Natural killer cell (primary cell): ENCODE measurements around the gene GIPR. TPM values are rescaled to one million over a fixed set of nuclear protein-coding genes. Genes with fewer than 3 reads are reported as not detected.

Experiments used
- ATAC-seq, 3 donors: fragments of 150-1000 bp in 2 of 3; fragments of 200-7000 bp in 1 of 3; cut with Tn5 transposase; 1 replicate in 1 of 3; 2 replicates in 2 of 3; pipeline ENCODE4 v1.10.0; 2021; ENCODE audit warnings: mild to moderate bottlenecking in 2 of 3, moderate library complexity in 2 of 3
- DNase-seq, 2 donors: peaks; one replicate each; pipeline versions ENCODE4 v3.0.0 to v3.0.0-alpha.2; 2013 to 2021; ENCODE audit warnings: mixed read lengths in 1 of 2
- H3K27ac ChIP-seq: one replicate; pipeline ENCODE4 v1.5.1; 2013; ENCODE audit warnings: mild to moderate bottlenecking, low read length
- H3K27me3 ChIP-seq: one replicate; pipeline ENCODE4 v1.6.1; 2013; ENCODE audit warnings: low read length; ENCODE audit not compliant: control insufficient read depth, insufficient read depth
- H3K36me3 ChIP-seq: one replicate; pipeline ENCODE4 v1.6.1; 2013; ENCODE audit warnings: low read length; ENCODE audit not compliant: control insufficient read depth, insufficient read depth
- H3K4me1 ChIP-seq: one replicate; pipeline ENCODE4 v1.6.1; 2013; ENCODE audit warnings: low read length; ENCODE audit not compliant: control insufficient read depth, insufficient read depth
- H3K4me3 ChIP-seq: one replicate; pipeline ENCODE4 v1.5.1; 2013; ENCODE audit warnings: low read length
- H3K9me3 ChIP-seq: one replicate; pipeline ENCODE4 v1.6.1; 2013; ENCODE audit warnings: low read length; ENCODE audit not compliant: control insufficient read depth, insufficient read depth
- H3K27ac Mint-ChIP-seq, 2 donors: one replicate each; pipeline ENCODE4 v1.8.0; 2022; ENCODE audit warnings: mild to moderate bottlenecking in 2 of 2, mixed read lengths in 2 of 2, moderate library complexity in 1 of 2
- H3K27me3 Mint-ChIP-seq, 2 donors: one replicate each; pipeline ENCODE4 v1.8.0; 2022; ENCODE audit warnings: low read depth in 2 of 2, mixed read lengths in 2 of 2
- H3K36me3 Mint-ChIP-seq: one replicate; pipeline ENCODE4 v1.8.0; 2022; ENCODE audit warnings: mixed read lengths
- H3K4me1 Mint-ChIP-seq, 2 donors: one replicate each; pipeline ENCODE4 v1.8.0; 2022; ENCODE audit warnings: mixed read lengths in 2 of 2
- H3K4me3 Mint-ChIP-seq: one replicate; pipeline ENCODE4 v1.8.0; 2022; ENCODE audit warnings: mild to moderate bottlenecking, moderate library complexity, mixed read lengths
- H3K9me3 Mint-ChIP-seq, 2 donors: one replicate each; pipeline ENCODE4 v1.8.0; 2022; ENCODE audit warnings: mixed read lengths in 2 of 2
- WGBS: methylation state at CpG from one replicate; pipeline ENCODE4 v1.1.7; 2013; ENCODE audit warnings: missing lambda C conversion rate; ENCODE audit not compliant: insufficient coverage; 5-methylcytosine and 5-hydroxymethylcytosine counted together
- intact Hi-C: fragments of 100-400 bp; cut with micrococcal nuclease; formaldehyde crosslinking; loops from one replicate; pipeline ENCODE4 v1.14.2; 2022
- total RNA-seq, 4 donors: library from RNA; stranded (reverse); fragments of 120-200 nt in 1 of 4; gene quantifications; one replicate each; pipeline versions ENCODE4 v1.2.3 to v1.2.4, GENCODE V29; 2013 to 2022
- TF ChIP-seq, protein P1 (sequence below): fragments of 200-600 bp; IDR thresholded peaks from one replicate; pipeline ENCODE4 v1.8.0; 2022; ENCODE audit warnings: antibody characterized with exemption

The GIPR gene
- total RNA-seq, 3 donors from 2014 or later (not counting 1 experiment from before 2014, with no cell fraction given) = 20.7 to 24.5 (median 21.5) TPM

DNA sequence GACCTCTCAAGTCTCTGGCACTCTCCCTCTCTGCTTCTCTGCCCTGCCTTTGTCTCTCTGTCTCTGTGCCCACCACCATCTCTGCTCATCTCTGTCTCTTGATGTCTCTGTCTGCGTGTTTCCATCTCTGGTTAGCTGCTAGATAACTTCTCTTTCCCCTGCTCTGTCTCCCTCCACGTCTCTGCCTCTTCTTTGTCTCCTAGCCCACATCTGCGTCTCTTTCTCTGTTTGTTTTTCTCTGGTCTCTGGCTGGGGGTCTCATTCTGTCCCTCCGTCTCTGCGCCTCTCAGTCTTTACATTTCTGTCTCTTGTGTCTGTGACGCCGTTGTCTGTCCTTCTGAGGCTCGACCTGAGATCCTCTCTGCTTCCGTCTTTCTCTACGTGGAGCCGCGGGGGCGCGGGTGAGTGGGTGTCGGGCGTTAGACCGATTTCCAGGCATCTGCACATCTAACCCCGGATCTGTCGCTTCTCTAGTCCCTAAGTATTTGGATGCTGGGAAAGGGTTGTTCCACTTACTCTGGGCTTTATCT is 386 bp downstream of the GIPR start:
- peaks cover 42% of the 10 kb centered on the region for H3K4me1 ChIP-seq
- H3K4me3 ChIP-seq = peak overlapping the region; percentile 56
- peak in 1 of 3 donors; percentile 31 for ATAC-seq
- Mint-ChIP-seq H3K36me3 (no peaks in the 10 kb centered on the region), H3K27me3 (peaks cover 0 to 12% of the 10 kb centered on the region in 2 donors), H3K9me3 (no peaks in the 10 kb centered on the region), H3K4me1 (peaks cover 31 to 45% of the 10 kb centered on the region in 2 donors), H3K4me3 (peak overlapping the region; percentile 88), H3K27ac (peak overlapping the region; percentile 76 to 85)
- 1% methylated on average over 19 of the region's 19 CpGs for WGBS
- H3K9me3 ChIP-seq = no peaks in the 10 kb centered on the region
- peak overlapping the region; percentile 12 for H3K27ac ChIP-seq
- intact Hi-C loops = no loop called here
- peak; percentile 35 to 60 for DNase-seq
- TF ChIP-seq, protein P1, sequence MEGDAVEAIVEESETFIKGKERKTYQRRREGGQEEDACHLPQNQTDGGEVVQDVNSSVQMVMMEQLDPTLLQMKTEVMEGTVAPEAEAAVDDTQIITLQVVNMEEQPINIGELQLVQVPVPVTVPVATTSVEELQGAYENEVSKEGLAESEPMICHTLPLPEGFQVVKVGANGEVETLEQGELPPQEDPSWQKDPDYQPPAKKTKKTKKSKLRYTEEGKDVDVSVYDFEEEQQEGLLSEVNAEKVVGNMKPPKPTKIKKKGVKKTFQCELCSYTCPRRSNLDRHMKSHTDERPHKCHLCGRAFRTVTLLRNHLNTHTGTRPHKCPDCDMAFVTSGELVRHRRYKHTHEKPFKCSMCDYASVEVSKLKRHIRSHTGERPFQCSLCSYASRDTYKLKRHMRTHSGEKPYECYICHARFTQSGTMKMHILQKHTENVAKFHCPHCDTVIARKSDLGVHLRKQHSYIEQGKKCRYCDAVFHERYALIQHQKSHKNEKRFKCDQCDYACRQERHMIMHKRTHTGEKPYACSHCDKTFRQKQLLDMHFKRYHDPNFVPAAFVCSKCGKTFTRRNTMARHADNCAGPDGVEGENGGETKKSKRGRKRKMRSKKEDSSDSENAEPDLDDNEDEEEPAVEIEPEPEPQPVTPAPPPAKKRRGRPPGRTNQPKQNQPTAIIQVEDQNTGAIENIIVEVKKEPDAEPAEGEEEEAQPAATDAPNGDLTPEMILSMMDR = no peak
- H3K27me3 ChIP-seq = peaks cover 7% of the 10 kb centered on the region
- no peaks in the 10 kb centered on the region for H3K36me3 ChIP-seq

- H3K27ac ChIP-seq = no peak overlapping the region
- 16% methylated on average over 42 of the region's 42 CpGs for WGBS
These were observed 2.8 kb downstream of the GIPR start for GRCh38 chr19:45670670-45671453.

GRCh38 chr19:45674946-45675345 is 6.9 kb downstream of the GIPR start:
- H3K27me3 ChIP-seq = peaks cover 15% of the 10 kb centered on the region
- H3K36me3 ChIP-seq = no peaks in the 10 kb centered on the region
- H3K27ac Mint-ChIP-seq = no peak overlapping the region
- ATAC-seq = no peak
- no peak overlapping the region for H3K4me3 Mint-ChIP-seq
- no peak overlapping the region for H3K4me3 ChIP-seq
- H3K27ac ChIP-seq = no peak overlapping the region
- no peaks in the 10 kb centered on the region for H3K9me3 Mint-ChIP-seq
- H3K27me3 Mint-ChIP-seq = peaks cover 0 to 26% of the 10 kb centered on the region in 2 donors
- peaks cover 15 to 30% of the 10 kb centered on the region in 2 donors for H3K4me1 Mint-ChIP-seq
- intact Hi-C loops = no loop called here
- DNase-seq = no peak
- TF ChIP-seq, protein P1 = no peak
- WGBS = 85% methylated on average over 7 of the region's 7 CpGs
- H3K36me3 Mint-ChIP-seq = no peaks in the 10 kb centered on the region
- no peaks in the 10 kb centered on the region for H3K9me3 ChIP-seq
- H3K4me1 ChIP-seq = peaks cover 33% of the 10 kb centered on the region

More at GRCh38 chr19:45670670-45671453, 2.8 kb downstream of the GIPR start:
- Mint-ChIP-seq H3K27ac (peak overlapping the region in 1 of 2 donors; percentile 69), H3K9me3 (no peaks in the 10 kb centered on the region), H3K36me3 (no peaks in the 10 kb centered on the region), H3K4me1 (peaks cover 31 to 41% of the 10 kb centered on the region in 2 donors), H3K4me3 (peak overlapping the region; percentile 88), H3K27me3 (peaks cover 0 to 13% of the 10 kb centered on the region in 2 donors)
- peaks cover 42% of the 10 kb centered on the region for H3K4me1 ChIP-seq
- peak; percentile 30 to 52 (median 45) for ATAC-seq
- TF ChIP-seq, protein P1 = no peak
- intact Hi-C loops = no loop called here
- H3K4me3 ChIP-seq = no peak overlapping the region
- peak; percentile 69 to 72 for DNase-seq
- no peaks in the 10 kb centered on the region for H3K9me3 ChIP-seq
- H3K27me3 ChIP-seq = peaks cover 7% of the 10 kb centered on the region
- H3K36me3 ChIP-seq = no peaks in the 10 kb centered on the region
